HuH-7 (cell line): Measurements from ENCODE around the gene CD300C.
"Not testable (repeated sequence)": the region's sequence is repeated elsewhere in the genome, so short reads cannot be mapped to it uniquely, and the experiment has no call there.

Source experiments
- DNase-seq: peaks from one replicate; pipeline ENCODE4 v3.0.0; 2011; ENCODE audit warnings: low spot score

The CD300C gene

DNA sequence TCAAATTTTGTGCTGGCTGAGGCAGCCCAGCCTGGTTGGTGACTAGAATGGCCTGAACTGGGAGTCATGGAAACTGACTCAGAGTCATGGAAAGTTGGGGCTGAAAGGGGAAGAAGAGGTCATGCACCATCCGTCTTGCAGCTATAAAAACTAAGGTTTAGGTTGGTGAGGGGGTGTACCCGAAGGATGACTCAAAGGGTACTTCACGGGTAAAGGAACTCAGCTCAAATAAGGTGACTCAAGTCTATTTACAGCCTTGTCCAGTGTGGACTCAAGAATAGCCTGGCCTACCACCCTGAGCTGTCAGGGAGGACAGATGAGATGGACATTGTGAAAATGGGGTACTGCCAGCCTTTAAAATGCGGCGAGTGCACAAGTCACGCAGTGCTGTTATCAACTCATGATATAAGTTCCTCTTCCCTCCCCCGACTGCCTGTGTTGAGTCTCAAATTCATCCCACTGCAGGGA lies 33.3 kb downstream of the CD300C start:
- DNase-seq: no peak

DNA sequence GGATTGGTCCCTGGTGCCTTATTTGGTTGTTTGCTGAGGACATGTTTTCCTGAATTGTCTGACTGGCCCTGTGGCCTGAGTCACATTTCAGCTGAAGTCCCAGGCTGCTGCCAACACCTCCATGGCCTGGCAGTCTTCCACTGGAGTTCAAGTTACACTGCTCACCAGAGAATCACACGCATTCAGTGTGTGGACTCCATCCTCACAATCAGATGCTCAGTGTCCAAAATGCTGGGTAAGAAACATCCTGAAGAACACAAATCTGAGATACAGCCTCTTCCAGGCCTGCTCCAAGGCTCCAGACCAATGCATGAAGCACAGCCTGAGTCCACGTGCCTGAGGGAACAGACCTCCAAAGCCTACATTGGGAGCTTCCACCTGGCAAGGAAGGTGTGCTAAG lies 33.9 kb downstream of the CD300C start:
- DNase-seq: no peak

DNA sequence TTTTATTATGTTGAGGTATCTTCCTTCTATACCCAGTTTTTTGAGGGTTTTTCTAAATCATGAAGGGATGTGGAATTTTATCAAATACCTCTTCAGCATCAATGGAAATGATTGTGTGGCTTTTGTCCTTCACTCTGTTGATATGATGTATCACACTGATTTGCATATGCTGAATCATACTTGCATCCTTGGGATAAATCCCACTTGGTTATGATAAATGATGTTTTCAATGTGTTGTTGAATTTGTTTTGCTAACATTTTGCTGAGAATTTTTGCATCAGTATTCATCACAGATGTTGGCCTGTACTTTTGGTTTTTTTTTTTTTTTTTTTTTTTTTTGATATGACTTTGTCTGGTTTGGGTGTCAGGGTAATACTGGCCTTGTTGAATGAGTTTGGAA lies 37.8 kb downstream of the CD300C start:
- DNase-seq: no peak

DNA sequence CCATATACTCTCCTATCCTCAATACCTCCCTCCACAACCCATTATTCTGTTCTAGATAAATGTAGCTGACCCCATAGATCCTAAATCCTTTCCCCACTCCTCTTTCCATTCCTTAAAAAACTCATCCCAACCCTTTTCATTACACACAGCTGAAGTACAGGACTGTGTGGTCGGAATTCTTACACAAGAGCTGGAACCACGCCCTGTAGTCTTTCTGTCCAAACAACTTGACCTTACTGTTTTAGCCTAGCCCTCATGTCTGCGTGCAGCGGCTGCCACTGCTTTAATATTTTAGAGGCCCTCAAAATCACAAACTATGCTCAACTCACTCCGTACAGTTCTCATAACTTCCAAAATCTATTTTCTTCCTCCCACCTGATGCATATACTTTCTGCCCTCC lies 42.0 kb downstream of the CD300C start:
- not testable (repeated sequence) for DNase-seq

DNA sequence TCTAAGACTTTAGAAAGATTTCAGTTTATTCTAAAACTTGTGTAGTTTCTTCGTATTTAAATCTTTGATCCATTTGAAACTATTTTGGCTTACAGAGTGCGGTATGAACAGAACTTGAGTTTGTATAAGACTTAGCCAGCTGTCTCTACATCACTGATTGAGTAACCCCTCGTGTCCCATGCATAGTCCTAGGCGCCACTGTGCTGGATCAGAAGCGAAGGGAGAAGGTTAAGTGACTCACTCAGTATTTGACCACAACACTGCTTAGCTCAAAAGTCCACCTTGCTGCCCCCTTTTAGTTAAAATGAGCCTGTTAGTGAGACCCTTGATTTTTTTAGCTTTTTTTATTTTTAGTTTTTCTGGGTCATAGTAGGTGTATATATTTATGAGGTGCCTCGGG lies 43.1 kb downstream of the CD300C start:
- DNase-seq: no peak

DNA sequence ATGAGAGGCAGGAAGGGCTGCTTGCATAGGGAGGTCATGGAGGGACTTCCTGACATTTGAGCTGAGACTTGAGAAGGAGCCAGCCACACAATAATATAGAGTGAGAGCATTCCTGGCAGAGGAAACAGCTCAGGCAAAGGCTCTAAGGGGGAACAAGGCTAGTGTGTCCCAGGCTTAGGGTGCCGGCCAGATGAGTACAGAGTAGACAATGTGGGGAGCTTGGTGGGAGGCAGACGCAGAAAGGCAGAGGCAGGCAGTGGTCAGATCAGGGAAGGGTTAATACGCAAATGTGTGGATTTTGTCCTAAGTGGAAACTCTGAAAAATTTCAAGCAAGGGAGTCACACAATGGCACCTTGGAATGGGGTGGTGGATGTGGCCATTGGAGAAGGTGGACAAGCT lies 45.9 kb downstream of the CD300C start:
- DNase-seq: no peak

- DNase-seq: no peak
Measured at GRCh38 chr17:74497471-74497870, 48.4 kb downstream of the CD300C start.

- peak; percentile 77 for DNase-seq
Measured at GRCh38 chr17:74493331-74493833, 52.5 kb downstream of the CD300C start.

DNA sequence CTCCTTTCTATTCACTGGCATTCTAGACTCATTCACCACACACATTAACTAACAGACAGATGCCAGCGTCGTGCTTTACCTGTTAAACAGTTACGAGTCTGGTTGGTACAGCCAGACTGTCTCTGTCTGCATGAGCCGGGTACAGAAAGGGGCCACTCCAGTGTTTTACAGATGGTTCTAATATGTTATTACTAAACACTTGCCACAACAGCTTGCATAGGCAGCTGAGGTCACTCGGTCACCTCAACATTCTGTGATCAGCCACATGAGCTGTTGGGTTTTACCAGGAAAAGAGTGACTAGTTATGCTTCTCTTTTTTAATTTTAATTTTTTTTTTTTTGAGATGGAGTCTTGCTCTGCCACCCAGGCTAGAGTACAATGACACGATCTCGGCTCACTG lies 54.3 kb downstream of the CD300C start:
- no peak for DNase-seq
